ENCODE measurements around the gene TMEM167A. TPM values are rescaled to one million over a fixed set of nuclear protein-coding genes. Genes with fewer than 3 reads are reported as not detected.

Gene TMEM167A
- total RNA-seq, 1 experiment from 2014 or later = 108 TPM

DNA sequence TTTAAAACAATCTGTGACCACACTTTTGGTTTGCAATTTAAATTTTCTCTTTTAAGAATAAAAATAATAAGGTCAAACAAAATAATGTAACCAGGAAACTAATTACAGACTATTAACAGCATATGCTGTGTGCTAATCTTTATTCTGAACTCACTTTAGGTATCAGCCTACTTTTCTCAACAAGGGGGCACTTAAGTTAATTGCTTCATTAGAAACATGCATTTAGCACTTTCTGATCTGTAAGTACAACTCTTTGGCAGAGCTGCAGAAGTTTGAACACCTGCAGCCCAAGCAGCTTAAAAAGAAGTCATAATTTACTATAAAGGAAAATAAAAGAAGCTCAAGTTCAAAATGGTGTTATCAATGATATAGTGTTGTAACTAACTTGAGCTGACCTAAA is 21.8 kb upstream of the TMEM167A start (continued):
- TF ChIP-seq, protein P1, sequence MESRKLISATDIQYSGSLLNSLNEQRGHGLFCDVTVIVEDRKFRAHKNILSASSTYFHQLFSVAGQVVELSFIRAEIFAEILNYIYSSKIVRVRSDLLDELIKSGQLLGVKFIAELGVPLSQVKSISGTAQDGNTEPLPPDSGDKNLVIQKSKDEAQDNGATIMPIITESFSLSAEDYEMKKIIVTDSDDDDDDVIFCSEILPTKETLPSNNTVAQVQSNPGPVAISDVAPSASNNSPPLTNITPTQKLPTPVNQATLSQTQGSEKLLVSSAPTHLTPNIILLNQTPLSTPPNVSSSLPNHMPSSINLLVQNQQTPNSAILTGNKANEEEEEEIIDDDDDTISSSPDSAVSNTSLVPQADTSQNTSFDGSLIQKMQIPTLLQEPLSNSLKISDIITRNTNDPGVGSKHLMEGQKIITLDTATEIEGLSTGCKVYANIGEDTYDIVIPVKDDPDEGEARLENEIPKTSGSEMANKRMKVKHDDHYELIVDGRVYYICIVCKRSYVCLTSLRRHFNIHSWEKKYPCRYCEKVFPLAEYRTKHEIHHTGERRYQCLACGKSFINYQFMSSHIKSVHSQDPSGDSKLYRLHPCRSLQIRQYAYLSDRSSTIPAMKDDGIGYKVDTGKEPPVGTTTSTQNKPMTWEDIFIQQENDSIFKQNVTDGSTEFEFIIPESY (IDR thresholded peaks at IDR 0.05; ENCODE audit: extremely low read depth, insufficient replicate concordance, low read length) = no peak
- TF ChIP-seq CEBPB (IDR thresholded peaks at IDR 0.05; ENCODE audit: low read depth) = no peak

DNA sequence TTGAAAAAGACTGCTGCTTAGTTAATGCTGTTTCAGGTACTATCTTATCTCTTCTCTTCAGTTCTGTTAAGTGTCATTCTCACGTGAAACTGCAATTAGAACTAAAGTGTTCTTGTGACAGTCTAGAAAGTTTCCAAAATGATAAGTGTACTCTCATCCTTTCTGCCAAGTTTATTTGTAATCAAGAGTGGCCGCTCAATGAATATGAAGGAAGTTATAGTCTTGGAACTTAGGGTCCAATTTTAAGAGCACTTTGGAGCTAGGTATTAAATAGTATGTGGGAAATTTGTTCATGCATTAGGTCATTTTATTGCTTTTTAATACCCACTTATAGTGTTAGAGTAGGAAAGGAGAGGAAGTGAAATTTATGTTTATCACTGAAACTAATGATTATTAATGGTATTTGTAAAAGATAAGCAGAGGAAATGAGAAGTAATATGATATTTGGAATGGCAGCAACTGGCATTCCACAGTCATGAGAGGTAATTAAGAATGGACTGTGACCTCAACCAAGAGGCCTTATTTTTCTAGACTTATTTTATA is 20.6 kb upstream of the TMEM167A start:
- ChIA-PET RAD21 (ENCODE audit: low non-redundant PET in 1 of 2, low total read pairs in 2 of 2, uncharacterized antibody in 2 of 2, unreplicated experiment in 2 of 2) (no interaction called here), CTCF (no interaction called here), POLR2A (no interaction called here)
- Histone ChIP-seq H3K9me2 (ENCODE audit: insufficient read depth) (no peaks in the 10 kb centered on the region), H3K27me3 (ENCODE audit: insufficient read depth, low read length) (no peaks in the 10 kb centered on the region), H2AFZ (ENCODE audit: low read depth, low read length, poor library complexity, severe bottlenecking) (no peak overlapping the region), H3K27ac (ENCODE audit: low read depth, low read length) (peak overlapping the region; percentile 66; the same call in 1 of the 2 replicates), H3K4me1 (ENCODE audit: control insufficient read depth in 1 of 2, insufficient read depth in 2 of 2, low read length in 2 of 2) (peaks cover 44 to 58% of the 10 kb centered on the region in 2 experiments), H3K79me2 (ENCODE audit: insufficient read depth, low read length) (peaks cover 78% of the 10 kb centered on the region), H4K20me1 (ENCODE audit: insufficient read depth) (no peaks in the 10 kb centered on the region), H3K4me3 (replicated peaks in 1 of 2; ENCODE audit: low read depth in 1 of 2, low read length in 2 of 2) (peak overlapping the region in 1 of 2 experiments; percentile 48; a peak in 2 of 4 replicates), H3K4me2 (ENCODE audit: low read length) (peak overlapping the region; percentile 74), H3K36me3 (ENCODE audit: control insufficient read depth in 1 of 2, insufficient read depth in 2 of 2, low read length in 2 of 2) (no peaks in the 10 kb centered on the region), H3K9me3 (ENCODE audit: control insufficient read depth in 1 of 2, insufficient read depth in 1 of 2, low read depth in 1 of 2, low read length in 2 of 2) (0 out of 4 replicates have a peak, but pooled peaks cover 0 to 4% of the 10 kb centered on the region in 2 experiments), H3K9ac (ENCODE audit: low read length) (peak overlapping the region; percentile 30; the same call in 1 of the 2 replicates)
- TF ChIP-seq JUND (IDR thresholded peaks at IDR 0.05) = peak; percentile 19; the same call in 1 of the 2 replicates
- TF ChIP-seq SP1 (IDR thresholded peaks at IDR 0.05; ENCODE audit: low read depth) = no peak; the same call in 1 of the 2 replicates
- no TSS peak for BruUV-seq (replicated peaks)
- ATAC-seq (no peak), DNase-seq (ENCODE audit: low read depth, low spot score) (no peak)
- intact Hi-C loops (cut with micrococcal nuclease) = loop anchor here (5.0 kb wide), 1 partner anchor 135 kb away; no protein-coding TSS in a partner anchor
